WTC11 (cell line): Measurements from ENCODE around the gene FBN3. TPM values are rescaled to one million over a fixed set of nuclear protein-coding genes. Genes with fewer than 3 reads are reported as not detected.

ENCODE experiments used
- ATAC-seq: fragments of 200-7000 bp; cut with Tn5 transposase; 2 replicates; pipeline ENCODE4 v1.10.0; 2021; ENCODE audit warnings: mild to moderate bottlenecking, moderate library complexity
- CTCF ChIA-PET: fragments of 300-600 bp; sonication (Branson Sonifier 250); formaldehyde crosslinking; loops from one replicate; lab custom pipeline; 2021; ENCODE audit warnings: antibody characterized with exemption; lab: Charles Lee
- POLR2A ChIA-PET: fragments of 350-600 bp; sonication (Branson Sonifier 250); formaldehyde crosslinking; loops from one replicate; lab custom pipeline; 2021; ENCODE audit warnings: antibody characterized with exemption; lab: Charles Lee
- DNase-seq: peaks from one replicate; pipeline ENCODE4 v3.0.0; 2021; ENCODE audit warnings: low spot score
- H3K27ac Mint-ChIP-seq: 2 replicates; pipeline ENCODE4 v1.8.0; 2021; ENCODE audit warnings: mixed read lengths
- H3K27me3 Mint-ChIP-seq: 2 replicates; pipeline ENCODE4 v1.8.0; 2021; ENCODE audit warnings: low read depth, mild to moderate bottlenecking, moderate library complexity, mixed read lengths
- H3K36me3 Mint-ChIP-seq: 2 replicates; pipeline ENCODE4 v1.8.0; 2021; ENCODE audit warnings: mixed read lengths
- H3K4me1 Mint-ChIP-seq: 2 replicates; pipeline ENCODE4 v1.8.0; 2022; ENCODE audit warnings: mixed read lengths
- H3K4me3 Mint-ChIP-seq: 2 replicates; pipeline ENCODE4 v1.8.0; 2021; ENCODE audit warnings: mild to moderate bottlenecking, moderate library complexity, mixed read lengths
- H3K9me3 Mint-ChIP-seq: 2 replicates; pipeline ENCODE4 v1.8.0; 2021; ENCODE audit warnings: mixed read lengths
- ATF1 ChIP-seq: sonication (generic); formaldehyde crosslinking; IDR thresholded peaks from 2 replicates; pipeline ENCODE4 v1.8.1; 2023; ENCODE audit warnings: mild to moderate bottlenecking, moderate library complexity, missing genetic modification reagents
- CTCF ChIP-seq: fragments of 200-600 bp; IDR thresholded peaks from 2 replicates; pipeline ENCODE4 v1.8.0; 2022; ENCODE audit warnings: antibody characterized with exemption
- FOXJ3 ChIP-seq: sonication (generic); formaldehyde crosslinking; IDR thresholded peaks from 2 replicates; pipeline ENCODE4 v1.9.0; 2021; ENCODE audit warnings: missing genetic modification reagents, mild to moderate bottlenecking, borderline replicate concordance
- FOXP1 ChIP-seq: sonication (generic); formaldehyde crosslinking; IDR thresholded peaks from 2 replicates; pipeline ENCODE4 v1.8.0; 2022; ENCODE audit warnings: missing genetic modification reagents, mild to moderate bottlenecking, moderate library complexity, borderline replicate concordance
- GRHL2 ChIP-seq: fragments of 250-450 bp; sonication (Bioruptor Pico); IDR thresholded peaks from 2 replicates; pipeline ENCODE4 v1.8.0; 2022; ENCODE audit warnings: mild to moderate bottlenecking, moderate library complexity; ENCODE audit not compliant: insufficient replicate concordance, severe bottlenecking
- GTF2I ChIP-seq: fragments of 250-450 bp; sonication (Bioruptor Pico); conservative IDR thresholded peaks from 2 replicates; pipeline ENCODE4 v1.4.0; 2021; ENCODE audit warnings: mild to moderate bottlenecking
- HMGXB4 ChIP-seq: sonication (generic); formaldehyde crosslinking; IDR thresholded peaks from 2 replicates; pipeline ENCODE4 v1.8.1; 2023; ENCODE audit warnings: mild to moderate bottlenecking, moderate library complexity, missing genetic modification reagents
- MLX ChIP-seq: sonication (generic); formaldehyde crosslinking; IDR thresholded peaks from 2 replicates; pipeline ENCODE4 v1.8.1; 2023; ENCODE audit warnings: mild to moderate bottlenecking, missing genetic modification reagents, moderate library complexity
- NFATC4 ChIP-seq: fragments of 250-450 bp; sonication (Bioruptor Pico); IDR thresholded peaks from 2 replicates; pipeline ENCODE4 v1.9.0; 2021; ENCODE audit warnings: mild to moderate bottlenecking
- NFYB ChIP-seq: sonication (generic); formaldehyde crosslinking; conservative IDR thresholded peaks from 2 replicates; pipeline ENCODE4 v1.8.0; 2022; ENCODE audit warnings: low read depth, missing genetic modification reagents
- NR2C2 ChIP-seq: sonication (generic); formaldehyde crosslinking; IDR thresholded peaks from 2 replicates; pipeline ENCODE4 v1.8.0; 2022; ENCODE audit warnings: mild to moderate bottlenecking, missing genetic modification reagents
- SP1 ChIP-seq: sonication (generic); formaldehyde crosslinking; conservative IDR thresholded peaks from 2 replicates; pipeline ENCODE4 v1.8.1; 2022; ENCODE audit warnings: missing genetic modification reagents
- STAT6 ChIP-seq: sonication (generic); formaldehyde crosslinking; conservative IDR thresholded peaks from 2 replicates; pipeline ENCODE4 v1.8.1; 2023; ENCODE audit warnings: mild to moderate bottlenecking, low read depth, missing genetic modification reagents, moderate library complexity
- ZNF671 ChIP-seq: fragments of 250-450 bp; sonication (Bioruptor Pico); IDR thresholded peaks from 2 replicates; pipeline ENCODE4 v1.8.0; 2021; ENCODE audit warnings: mild to moderate bottlenecking
- ZSCAN18 ChIP-seq: fragments of 250-450 bp; sonication (Bioruptor Pico); IDR thresholded peaks from 2 replicates; pipeline ENCODE4 v2.1.2; 2022; ENCODE audit warnings: mild to moderate bottlenecking, moderate library complexity
- total RNA-seq: library from RNA; stranded (reverse); gene quantifications from 3 replicates; pipeline ENCODE4 v1.2.3, GENCODE V29; 2021
- TF ChIP-seq, protein P1 (sequence below): fragments of 250-450 bp; sonication (Bioruptor Pico); IDR thresholded peaks from 2 replicates; pipeline ENCODE4 v1.8.0; 2021; ENCODE audit warnings: mild to moderate bottlenecking
- TF ChIP-seq, protein P2 (sequence below): sonication (generic); formaldehyde crosslinking; IDR thresholded peaks from 2 replicates; pipeline ENCODE4 v1.8.1; 2022; ENCODE audit warnings: low read depth, mild to moderate bottlenecking, moderate library complexity, missing genetic modification reagents, borderline replicate concordance
- TF ChIP-seq, protein P3 (sequence below): sonication (generic); formaldehyde crosslinking; IDR thresholded peaks from 2 replicates; pipeline ENCODE4 v1.8.0; 2022; ENCODE audit warnings: mild to moderate bottlenecking, missing genetic modification reagents
- TF ChIP-seq, protein P4 (sequence below): sonication (generic); formaldehyde crosslinking; IDR thresholded peaks from 2 replicates; pipeline ENCODE4 v1.8.0; 2022; ENCODE audit warnings: mild to moderate bottlenecking, missing genetic modification reagents
- TF ChIP-seq, protein P5 (sequence below): sonication (generic); formaldehyde crosslinking; IDR thresholded peaks from 2 replicates; pipeline ENCODE4 v1.8.0; 2023; ENCODE audit warnings: mild to moderate bottlenecking, missing genetic modification reagents

Gene FBN3
- total RNA-seq, 1 experiment from 2014 or later, result 54.8 TPM

- no peak overlapping the region for H3K4me3 Mint-ChIP-seq
- ChIA-PET POLR2A (no interaction called here), CTCF (interaction anchor here (1.3 kb wide), 1 partner anchor 150 kb away, joined by 3 read pairs; the partner anchor contains the start of gene TIMM44)
- peaks cover 79% of the 10 kb centered on the region for H3K36me3 Mint-ChIP-seq
- H3K27ac Mint-ChIP-seq, result no peak overlapping the region
- no peak for TF ChIP-seq NFYB (CRISPR knock-in tag)
- TF ChIP-seq FOXJ3, result no peak
- TF ChIP-seq HMGXB4 (CRISPR knock-in tag), result no peak
- TF ChIP-seq ATF1 (CRISPR knock-in tag), result no peak
- TF ChIP-seq CTCF, result no peak
- TF ChIP-seq, protein P1, sequence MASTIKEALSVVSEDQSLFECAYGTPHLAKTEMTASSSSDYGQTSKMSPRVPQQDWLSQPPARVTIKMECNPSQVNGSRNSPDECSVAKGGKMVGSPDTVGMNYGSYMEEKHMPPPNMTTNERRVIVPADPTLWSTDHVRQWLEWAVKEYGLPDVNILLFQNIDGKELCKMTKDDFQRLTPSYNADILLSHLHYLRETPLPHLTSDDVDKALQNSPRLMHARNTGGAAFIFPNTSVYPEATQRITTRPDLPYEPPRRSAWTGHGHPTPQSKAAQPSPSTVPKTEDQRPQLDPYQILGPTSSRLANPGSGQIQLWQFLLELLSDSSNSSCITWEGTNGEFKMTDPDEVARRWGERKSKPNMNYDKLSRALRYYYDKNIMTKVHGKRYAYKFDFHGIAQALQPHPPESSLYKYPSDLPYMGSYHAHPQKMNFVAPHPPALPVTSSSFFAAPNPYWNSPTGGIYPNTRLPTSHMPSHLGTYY (CRISPR knock-in tag), result no peak
- no peak for TF ChIP-seq ZNF671 (CRISPR knock-in tag)
- no peak for TF ChIP-seq ZSCAN18 (CRISPR knock-in tag)
- TF ChIP-seq GTF2I (CRISPR knock-in tag), result no peak
- TF ChIP-seq, protein P2, sequence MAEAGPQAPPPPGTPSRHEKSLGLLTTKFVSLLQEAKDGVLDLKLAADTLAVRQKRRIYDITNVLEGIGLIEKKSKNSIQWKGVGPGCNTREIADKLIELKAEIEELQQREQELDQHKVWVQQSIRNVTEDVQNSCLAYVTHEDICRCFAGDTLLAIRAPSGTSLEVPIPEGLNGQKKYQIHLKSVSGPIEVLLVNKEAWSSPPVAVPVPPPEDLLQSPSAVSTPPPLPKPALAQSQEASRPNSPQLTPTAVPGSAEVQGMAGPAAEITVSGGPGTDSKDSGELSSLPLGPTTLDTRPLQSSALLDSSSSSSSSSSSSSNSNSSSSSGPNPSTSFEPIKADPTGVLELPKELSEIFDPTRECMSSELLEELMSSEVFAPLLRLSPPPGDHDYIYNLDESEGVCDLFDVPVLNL (CRISPR knock-in tag), result no peak
- DNase-seq (no peak), ATAC-seq (no peak)
- H3K27me3 Mint-ChIP-seq, result no peaks in the 10 kb centered on the region
- H3K9me3 Mint-ChIP-seq, result peaks cover 42% of the 10 kb centered on the region
- no peaks in the 10 kb centered on the region for H3K4me1 Mint-ChIP-seq
Observed at GRCh38 chr19:8094336-8094735, 55.1 kb downstream of the FBN3 start.

GRCh38 chr19:8093740-8094139, 55.7 kb downstream of the FBN3 start:
- Mint-ChIP-seq H3K27me3 (no peaks in the 10 kb centered on the region), H3K9me3 (peaks cover 39% of the 10 kb centered on the region), H3K27ac (no peak overlapping the region), H3K4me3 (no peak overlapping the region), H3K36me3 (peaks cover 75% of the 10 kb centered on the region), H3K4me1 (no peaks in the 10 kb centered on the region)
- ChIA-PET POLR2A (no interaction called here), CTCF (interaction anchor here (1.3 kb wide), 1 partner anchor 150 kb away, joined by 3 read pairs; the partner anchor contains the start of gene TIMM44)
- ATAC-seq (no peak), DNase-seq (no peak)
- TF ChIP-seq STAT6 (CRISPR knock-in tag) (no peak), NR2C2 (CRISPR knock-in tag) (no peak), GRHL2 (CRISPR knock-in tag) (no peak), SP1 (CRISPR knock-in tag) (no peak), NFATC4 (CRISPR knock-in tag) (no peak), MLX (CRISPR knock-in tag) (no peak), FOXP1 (no peak)
- TF ChIP-seq, protein P3, sequence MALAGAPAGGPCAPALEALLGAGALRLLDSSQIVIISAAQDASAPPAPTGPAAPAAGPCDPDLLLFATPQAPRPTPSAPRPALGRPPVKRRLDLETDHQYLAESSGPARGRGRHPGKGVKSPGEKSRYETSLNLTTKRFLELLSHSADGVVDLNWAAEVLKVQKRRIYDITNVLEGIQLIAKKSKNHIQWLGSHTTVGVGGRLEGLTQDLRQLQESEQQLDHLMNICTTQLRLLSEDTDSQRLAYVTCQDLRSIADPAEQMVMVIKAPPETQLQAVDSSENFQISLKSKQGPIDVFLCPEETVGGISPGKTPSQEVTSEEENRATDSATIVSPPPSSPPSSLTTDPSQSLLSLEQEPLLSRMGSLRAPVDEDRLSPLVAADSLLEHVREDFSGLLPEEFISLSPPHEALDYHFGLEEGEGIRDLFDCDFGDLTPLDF (CRISPR knock-in tag), result no peak
- TF ChIP-seq, protein P4, sequence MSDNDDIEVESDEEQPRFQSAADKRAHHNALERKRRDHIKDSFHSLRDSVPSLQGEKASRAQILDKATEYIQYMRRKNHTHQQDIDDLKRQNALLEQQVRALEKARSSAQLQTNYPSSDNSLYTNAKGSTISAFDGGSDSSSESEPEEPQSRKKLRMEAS (CRISPR knock-in tag), result no peak
- TF ChIP-seq, protein P5, sequence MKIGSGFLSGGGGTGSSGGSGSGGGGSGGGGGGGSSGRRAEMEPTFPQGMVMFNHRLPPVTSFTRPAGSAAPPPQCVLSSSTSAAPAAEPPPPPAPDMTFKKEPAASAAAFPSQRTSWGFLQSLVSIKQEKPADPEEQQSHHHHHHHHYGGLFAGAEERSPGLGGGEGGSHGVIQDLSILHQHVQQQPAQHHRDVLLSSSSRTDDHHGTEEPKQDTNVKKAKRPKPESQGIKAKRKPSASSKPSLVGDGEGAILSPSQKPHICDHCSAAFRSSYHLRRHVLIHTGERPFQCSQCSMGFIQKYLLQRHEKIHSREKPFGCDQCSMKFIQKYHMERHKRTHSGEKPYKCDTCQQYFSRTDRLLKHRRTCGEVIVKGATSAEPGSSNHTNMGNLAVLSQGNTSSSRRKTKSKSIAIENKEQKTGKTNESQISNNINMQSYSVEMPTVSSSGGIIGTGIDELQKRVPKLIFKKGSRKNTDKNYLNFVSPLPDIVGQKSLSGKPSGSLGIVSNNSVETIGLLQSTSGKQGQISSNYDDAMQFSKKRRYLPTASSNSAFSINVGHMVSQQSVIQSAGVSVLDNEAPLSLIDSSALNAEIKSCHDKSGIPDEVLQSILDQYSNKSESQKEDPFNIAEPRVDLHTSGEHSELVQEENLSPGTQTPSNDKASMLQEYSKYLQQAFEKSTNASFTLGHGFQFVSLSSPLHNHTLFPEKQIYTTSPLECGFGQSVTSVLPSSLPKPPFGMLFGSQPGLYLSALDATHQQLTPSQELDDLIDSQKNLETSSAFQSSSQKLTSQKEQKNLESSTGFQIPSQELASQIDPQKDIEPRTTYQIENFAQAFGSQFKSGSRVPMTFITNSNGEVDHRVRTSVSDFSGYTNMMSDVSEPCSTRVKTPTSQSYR (CRISPR knock-in tag), result no peak
